K562 (cell line): ENCODE measurements around the gene HDLBP. TPM values are rescaled to one million over a fixed set of nuclear protein-coding genes. Genes with fewer than 3 reads are reported as not detected.

Experiments used
- ATAC-seq: fragments of 200-7000 bp; cut with Tn5 transposase; 3 replicates; pipeline ENCODE4 v1.9.1; 2020; ENCODE audit warnings: moderate library complexity
- BruUV-seq: library from RNA; stranded (reverse); fragments of 400-500 nt; replicated peaks from 2 replicates; lab custom pipeline; 2021; lab: Mats Ljungman, UMichigan
- CTCF ChIA-PET: fragments of 300-600 bp; formaldehyde crosslinking; extraction: SDS; loops from one replicate; lab custom pipeline; 2021; ENCODE audit warnings: low intra/inter-chr PET ratio; lab: Yijun Ruan, JAX
- POLR2A ChIA-PET: fragments of 300-600, 350-650 bp; sonication (Branson Sonifier 250); formaldehyde crosslinking; extraction: SDS; loops from one replicate; lab custom pipeline; 2021; ENCODE audit warnings: antibody characterized with exemption, inconsistent platforms; lab: Yijun Ruan, JAX
- DNase-seq, 4 experiments: peaks; one replicate each; pipeline versions ENCODE4 v3.0.0 to v3.0.0-alpha.2; 2011 to 2018; ENCODE audit warnings: low spot score in 3 of 4, mixed read lengths in 3 of 4; ENCODE audit errors: extremely low read depth in 1 of 4
- FAIRE-seq: peaks from 2 replicates; lab custom pipeline; 2011; peaks lifted over from hg19 to GRCh38; lab: Jason Lieb, UNC
- H2AFZ ChIP-seq: 2 replicates; pipeline ENCODE4 v1.6.0; 2011; ENCODE audit warnings: low read depth, low read length, control low read depth, inconsistent platforms
- H3K27ac ChIP-seq: fragments of 200-600 bp; 3 replicates; pipeline ENCODE4 v1.8.0; 2011; ENCODE audit warnings: low read depth, mild to moderate bottlenecking, control low read depth, inconsistent platforms, low read length, moderate library complexity, mixed read lengths; ENCODE audit errors: extremely low read depth
- H3K27me3 ChIP-seq, 2 experiments: fragments of 300-600 bp in 1 of 2; 2 replicates in 1 of 2; 3 replicates in 1 of 2; pipeline versions ENCODE4 v1.6.0 to v1.8.0; 2011; ENCODE audit warnings: inconsistent platforms in 2 of 2, low read length in 2 of 2, mild to moderate bottlenecking in 1 of 2, mixed read lengths in 1 of 2, moderate library complexity in 1 of 2; ENCODE audit not compliant: control insufficient read depth in 2 of 2, insufficient read depth in 2 of 2
- H3K36me3 ChIP-seq: fragments of 300-600 bp; 3 replicates; pipeline ENCODE4 v1.8.0; 2011; ENCODE audit warnings: mild to moderate bottlenecking, low read length, inconsistent platforms; ENCODE audit not compliant: control insufficient read depth, insufficient read depth
- H3K4me1 ChIP-seq, 2 experiments: fragments of 200-600 bp in 1 of 2; replicated peaks in 1 of 2; 2 replicates in 1 of 2; 3 replicates in 1 of 2; pipeline versions ENCODE4 v1.5.1 to v1.8.0; 2011; ENCODE audit warnings: inconsistent platforms in 2 of 2, low read length in 2 of 2, mild to moderate bottlenecking in 1 of 2, mixed read lengths in 1 of 2, moderate library complexity in 1 of 2; ENCODE audit not compliant: control insufficient read depth in 2 of 2, insufficient read depth in 2 of 2
- H3K4me2 ChIP-seq: 2 replicates; pipeline ENCODE4 v1.6.1; 2011; ENCODE audit warnings: low read length, control low read depth, inconsistent platforms, mixed read lengths; ENCODE audit not compliant: insufficient read depth
- H3K4me3 ChIP-seq: fragments of 200-600 bp; sonication (generic), shearing (Covaris generic); 2 replicates; pipeline ENCODE4 v1.5.1; 2016; ENCODE audit warnings: control low read depth, inconsistent platforms
- H3K79me2 ChIP-seq: fragments of 200-600 bp; 3 replicates; pipeline ENCODE4 v1.8.0; 2011; ENCODE audit warnings: low read length, inconsistent platforms; ENCODE audit not compliant: control insufficient read depth, insufficient read depth
- H3K9ac ChIP-seq, 2 experiments: 2 replicates each; pipeline versions ENCODE4 v1.6.0 to v1.6.1; 2011; ENCODE audit warnings: low read depth in 2 of 2, low read length in 2 of 2, control low read depth in 1 of 2, inconsistent platforms in 1 of 2, mild to moderate bottlenecking in 1 of 2, mixed read lengths in 1 of 2; ENCODE audit not compliant: insufficient read depth in 1 of 2
- H3K9me1 ChIP-seq: one replicate; pipeline ENCODE4 v1.6.0; 2011; ENCODE audit warnings: inconsistent platforms, mild to moderate bottlenecking, low read length, moderate library complexity; ENCODE audit not compliant: control insufficient read depth, insufficient read depth
- H3K9me3 ChIP-seq: replicated peaks from 2 replicates; pipeline ENCODE4 v1.5.1; 2011; ENCODE audit warnings: low read depth, low read length, inconsistent platforms; ENCODE audit not compliant: control insufficient read depth, insufficient read depth
- H4K20me1 ChIP-seq: replicated peaks from 2 replicates; pipeline ENCODE4 v1.6.1; 2011; ENCODE audit warnings: low read length, inconsistent platforms, mixed read lengths; ENCODE audit not compliant: control insufficient read depth, insufficient read depth
- CBX8 ChIP-seq: fragments of 200-600 bp; sonication (generic); IDR thresholded peaks from 2 replicates; pipeline ENCODE4 v1.6.1; 2012; ENCODE audit warnings: borderline replicate concordance, mixed run types, low read depth, mild to moderate bottlenecking, moderate library complexity, mixed read lengths, low read length, control low read depth, inconsistent platforms; ENCODE audit not compliant: poor library complexity, severe bottlenecking; ENCODE audit errors: extremely low read depth
- CCAR2 ChIP-seq: fragments of 200-400 bp; formaldehyde crosslinking; IDR thresholded peaks from 2 replicates; pipeline ENCODE4 v1.6.1; 2017; ENCODE audit warnings: mild to moderate bottlenecking, low read depth, low read length
- GTF2A2 ChIP-seq: IDR thresholded peaks from 2 replicates; pipeline ENCODE4 v1.6.1; 2016; ENCODE audit warnings: mild to moderate bottlenecking, missing genetic modification characterization, missing compliant biosample characterization
- HOMEZ ChIP-seq: fragments of 250-450 bp; sonication (Bioruptor Pico); IDR thresholded peaks from 2 replicates; pipeline ENCODE4 v1.4.0; 2020; ENCODE audit warnings: mild to moderate bottlenecking, moderate library complexity
- KLF6 ChIP-seq: fragments of 250-450 bp; sonication (Bioruptor Pico); IDR thresholded peaks from 2 replicates; pipeline ENCODE4 v1.4.0; 2020; ENCODE audit warnings: mild to moderate bottlenecking, moderate library complexity, borderline replicate concordance
- MXD1 ChIP-seq: fragments of 250-450 bp; sonication (Bioruptor Pico); IDR thresholded peaks from 2 replicates; pipeline ENCODE4 v1.8.0; 2021; ENCODE audit warnings: borderline replicate concordance, mild to moderate bottlenecking, moderate library complexity; ENCODE audit not compliant: poor library complexity, severe bottlenecking
- RBBP5 ChIP-seq: fragments of 200-600 bp; sonication (generic); IDR thresholded peaks from 2 replicates; pipeline ENCODE4 v1.6.1; 2012; ENCODE audit warnings: borderline replicate concordance, mild to moderate bottlenecking, low read length, control low read depth, inconsistent platforms; ENCODE audit not compliant: insufficient read depth, poor library complexity, severe bottlenecking
- RBM15 ChIP-seq: fragments of 200-400 bp; formaldehyde crosslinking; IDR thresholded peaks from 2 replicates; pipeline ENCODE4 v1.6.1; 2018; ENCODE audit warnings: mild to moderate bottlenecking, low read length, moderate library complexity; ENCODE audit not compliant: insufficient read depth
- ZC3H8 ChIP-seq: fragments of 450-650 bp; IDR thresholded peaks from 2 replicates; pipeline ENCODE4 v1.6.1; 2017
- ZNF316 ChIP-seq: fragments of 450-650 bp; IDR thresholded peaks from 2 replicates; pipeline ENCODE4 v1.6.1; 2016
- ZNF561 ChIP-seq: fragments of 450-650 bp; formaldehyde crosslinking; conservative IDR thresholded peaks from 2 replicates; pipeline ENCODE4 v1.4.0; 2020; ENCODE audit warnings: mild to moderate bottlenecking, moderate library complexity
- WGBS: fragments of 100-300 bp; shearing (Covaris generic); methylation state at CpG from one replicate; pipeline ENCODE4 v1.1.6; 2016; ENCODE audit warnings: low coverage, mixed read lengths; ENCODE audit not compliant: insufficient coverage; ENCODE audit errors: missing lambda C conversion rate; 5-methylcytosine and 5-hydroxymethylcytosine counted together
- in situ Hi-C: fragments of 300-500 bp; cut with MboI; formaldehyde crosslinking; loops from 4 replicates; pipeline ENCODE4 v1.15.0; 2018; ENCODE audit warnings: inconsistent platforms, mixed read lengths
- intact Hi-C: fragments of 100-400 bp; cut with micrococcal nuclease; formaldehyde crosslinking; loops from 2 replicates; pipeline ENCODE4 v1.14.2; 2022
- polyA plus RNA-seq, 8 experiments: library from polyadenylated mRNA; depleted of rRNA in 4 of 8; stranded (reverse) in 5 of 8; unstranded in 3 of 8; fragments of >200 nt; fragmentation: Nextera tagmentation in 2 of 8; fragmentation: Illumina TruSeq in 1 of 8; extraction: Ambion mirVana in 2 of 8; extraction: Trizol in 1 of 8; gene quantifications; 2 replicates each; pipeline versions ENCODE4 v1.2.1 to v1.2.3, GENCODE V29; 2011 to 2014; ENCODE audit warnings: inconsistent platforms in 1 of 8, missing spikeins in 1 of 8
- total RNA-seq, 7 experiments: library from RNA; depleted of rRNA in 6 of 7; stranded (reverse); fragments of >200 nt in 6 of 7; fragmentation: Illumina TruSeq in 2 of 7; extraction: Trizol in 2 of 7; gene quantifications; 2 replicates each; pipeline versions ENCODE4 v1.2.1 to v1.2.3, GENCODE V29; 2011 to 2021; ENCODE audit warnings: low replicate concordance in 1 of 7

The HDLBP gene
- total and polyA plus RNA-seq, 9 of the 15 experiments (the other 6 are each of a cell fraction or from before 2014, with no cell fraction given), result 24.4 to 378 (median 146) TPM

GRCh38 chr2:241199286-241199685 lies 116.2 kb downstream of the HDLBP start (continued):
- TF ChIP-seq CBX8, result no peak

DNA sequence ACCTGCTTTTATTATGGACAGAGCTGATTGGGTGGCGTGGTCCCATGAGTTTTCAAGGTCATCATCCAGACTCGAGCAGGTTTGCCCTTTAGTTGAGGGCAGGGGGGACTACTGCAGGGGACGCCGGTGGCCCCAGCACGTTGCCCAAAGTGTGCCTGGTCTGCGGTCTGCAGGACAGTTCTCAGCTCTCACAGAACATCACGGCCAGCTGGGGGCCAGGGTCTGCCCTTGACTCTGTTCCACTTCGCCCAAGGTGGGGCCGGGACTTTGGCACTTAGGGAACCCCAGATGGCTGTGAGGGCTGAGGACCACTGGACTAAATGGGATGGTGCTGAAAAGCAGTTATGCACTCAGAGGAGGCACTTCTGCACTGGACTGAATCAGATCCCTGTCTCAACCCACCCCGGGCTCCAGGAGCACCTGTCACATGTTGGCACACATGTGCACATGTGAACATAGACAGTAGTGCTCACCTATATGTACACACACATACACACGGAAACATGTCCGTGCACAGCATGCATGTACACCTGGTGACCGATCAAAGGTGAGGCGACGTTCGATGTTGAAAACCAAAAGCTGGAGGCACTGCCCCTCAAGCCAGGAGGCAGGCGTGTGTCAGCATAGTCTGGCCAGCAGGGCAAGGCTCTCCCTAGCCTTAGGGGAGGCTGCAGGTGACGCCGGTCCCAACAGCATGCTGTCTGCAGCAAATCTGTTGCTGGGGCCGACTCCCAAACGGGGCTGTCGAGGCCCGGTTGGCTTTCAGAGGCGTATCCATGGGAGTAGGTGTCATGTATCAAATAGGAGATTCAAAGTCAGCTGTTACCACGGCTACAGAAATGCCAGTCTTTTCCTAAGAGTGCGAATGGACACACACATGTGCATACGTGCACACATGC lies 116.8 kb downstream of the HDLBP start:
- Histone ChIP-seq H3K4me2 (no peak overlapping the region), H3K27ac (no peak overlapping the region), H3K9me3 (no peaks in the 10 kb centered on the region), H3K9me1 (no peaks in the 10 kb centered on the region), H3K36me3 (no peaks in the 10 kb centered on the region), H4K20me1 (no peaks in the 10 kb centered on the region), H3K27me3 (peaks cover 0 to 15% of the 10 kb centered on the region in 2 experiments; a peak in 2 of 5 replicates), H3K79me2 (no peaks in the 10 kb centered on the region), H3K4me3 (no peak overlapping the region), H3K9ac (peak overlapping the region in 1 of 2 experiments; percentile 17; a peak in 1 of 4 replicates), H2AFZ (no peak overlapping the region), H3K4me1 (peaks cover 0 to 34% of the 10 kb centered on the region in 2 experiments; a peak in 3 of 5 replicates)
- DNase-seq, result no peak
- ATAC-seq, result no peak
- CTCF ChIA-PET, result no interaction called here
- intact Hi-C loops (no loop called here), in situ Hi-C loops (no loop called here)
- POLR2A ChIA-PET, result no interaction called here
- 15% methylated on average over 23 of the region's 27 CpGs for WGBS
- no TSS peak for BruUV-seq
- TF ChIP-seq GTF2A2 (tag) (no peak), KLF6 (CRISPR knock-in tag) (no peak), MXD1 (CRISPR knock-in tag) (no peak), ZC3H8 (no peak), ZNF316 (no peak), ZNF561 (no peak), RBM15 (no peak), RBBP5 (no peak), CCAR2 (no peak), HOMEZ (CRISPR knock-in tag) (no peak)
- no peak for FAIRE-seq
